ENCODE data around the gene HPN. TPM values are rescaled to one million over a fixed set of nuclear protein-coding genes. Genes with fewer than 3 reads are reported as not detected.

HPN gene
- total and polyA plus RNA-seq, 2 experiments from 2014 or later, result 150 to 241 TPM

GRCh38 chr19:35085947-35086346, 44.4 kb downstream of the HPN start:
- H3K9me3 ChIP-seq (ENCODE audit: low read depth), result no peaks in the 10 kb centered on the region
- H3K4me1 ChIP-seq (ENCODE audit: insufficient read depth), result peaks cover 7% of the 10 kb centered on the region
- H4K20me1 ChIP-seq (ENCODE audit: insufficient read depth, poor library complexity, severe bottlenecking), result no peaks in the 10 kb centered on the region
- no peak for DNase-seq (ENCODE audit: low spot score)
- H2AFZ ChIP-seq, result no peak overlapping the region
- H3K79me2 ChIP-seq, result no peaks in the 10 kb centered on the region
- WGBS (ENCODE audit: low lambda C conversion rate, missing lambda C conversion rate), result 71% methylated on average over 6 of the region's 6 CpGs
- no peaks in the 10 kb centered on the region for H3K9me2 ChIP-seq (replicated peaks; ENCODE audit: insufficient read depth)
- TF ChIP-seq EZH2 (IDR thresholded peaks at IDR 0.05; ENCODE audit: borderline replicate concordance) (no peak), EZH2phosphoT487 (IDR thresholded peaks at IDR 0.05; ENCODE audit: low read depth, severe bottlenecking, unreplicated experiment) (no peak), CTCF (IDR thresholded peaks at IDR 0.05; ENCODE audit: poor library complexity) (no peak)
- no peak overlapping the region for H3K4me2 ChIP-seq
- no peaks in the 10 kb centered on the region for H3K36me3 ChIP-seq (replicated peaks; ENCODE audit: insufficient read depth, low read depth)
- H3K27me3 ChIP-seq, result no peaks in the 10 kb centered on the region
- no peak overlapping the region for H3K4me3 ChIP-seq
- no peak overlapping the region for H3K27ac ChIP-seq

GRCh38 chr19:35086455-35086854, 44.9 kb downstream of the HPN start:
- H3K36me3 ChIP-seq (replicated peaks; ENCODE audit: insufficient read depth, low read depth), result no peaks in the 10 kb centered on the region
- no peaks in the 10 kb centered on the region for H3K79me2 ChIP-seq
- H3K27me3 ChIP-seq, result no peaks in the 10 kb centered on the region
- no peak for DNase-seq (ENCODE audit: low spot score)
- no peak overlapping the region for H3K4me2 ChIP-seq
- no peak overlapping the region for H3K4me3 ChIP-seq
- H4K20me1 ChIP-seq (ENCODE audit: insufficient read depth, poor library complexity, severe bottlenecking), result no peaks in the 10 kb centered on the region
- no peak overlapping the region for H2AFZ ChIP-seq
- no peaks in the 10 kb centered on the region for H3K9me2 ChIP-seq (replicated peaks; ENCODE audit: insufficient read depth)
- peaks cover 7% of the 10 kb centered on the region for H3K4me1 ChIP-seq (ENCODE audit: insufficient read depth)
- H3K27ac ChIP-seq, result no peak overlapping the region
- WGBS (ENCODE audit: low lambda C conversion rate, missing lambda C conversion rate), result 88% methylated on average over 8 of the region's 8 CpGs
- H3K9me3 ChIP-seq (ENCODE audit: low read depth), result no peaks in the 10 kb centered on the region
- no peak for TF ChIP-seq EZH2phosphoT487 (IDR thresholded peaks at IDR 0.05; ENCODE audit: low read depth, severe bottlenecking, unreplicated experiment)
- no peak for TF ChIP-seq CTCF (IDR thresholded peaks at IDR 0.05; ENCODE audit: poor library complexity)
- no peak for TF ChIP-seq EZH2 (IDR thresholded peaks at IDR 0.05; ENCODE audit: borderline replicate concordance)

GRCh38 chr19:35087393-35087792, 45.9 kb downstream of the HPN start:
- Histone ChIP-seq H2AFZ (no peak overlapping the region), H3K36me3 (replicated peaks; ENCODE audit: insufficient read depth, low read depth) (no peaks in the 10 kb centered on the region), H3K27me3 (no peaks in the 10 kb centered on the region), H3K9me2 (replicated peaks; ENCODE audit: insufficient read depth) (no peaks in the 10 kb centered on the region), H3K4me1 (ENCODE audit: insufficient read depth) (peaks cover 7% of the 10 kb centered on the region), H3K27ac (no peak overlapping the region), H3K79me2 (no peaks in the 10 kb centered on the region), H4K20me1 (ENCODE audit: insufficient read depth, poor library complexity, severe bottlenecking) (no peaks in the 10 kb centered on the region), H3K9me3 (ENCODE audit: low read depth) (no peaks in the 10 kb centered on the region), H3K4me3 (no peak overlapping the region), H3K4me2 (no peak overlapping the region)
- DNase-seq (ENCODE audit: low spot score), result no peak
- TF ChIP-seq CTCF (IDR thresholded peaks at IDR 0.05; ENCODE audit: poor library complexity), result no peak
- TF ChIP-seq EZH2 (IDR thresholded peaks at IDR 0.05; ENCODE audit: borderline replicate concordance), result no peak
- no peak for TF ChIP-seq EZH2phosphoT487 (IDR thresholded peaks at IDR 0.05; ENCODE audit: low read depth, severe bottlenecking, unreplicated experiment)
